ENCODE results near the gene SF3A2.
"Not testable (repeated sequence)": the region's sequence is repeated elsewhere in the genome, so short reads cannot be mapped to it uniquely, and the experiment has no call there.

SF3A2 gene, protein sequence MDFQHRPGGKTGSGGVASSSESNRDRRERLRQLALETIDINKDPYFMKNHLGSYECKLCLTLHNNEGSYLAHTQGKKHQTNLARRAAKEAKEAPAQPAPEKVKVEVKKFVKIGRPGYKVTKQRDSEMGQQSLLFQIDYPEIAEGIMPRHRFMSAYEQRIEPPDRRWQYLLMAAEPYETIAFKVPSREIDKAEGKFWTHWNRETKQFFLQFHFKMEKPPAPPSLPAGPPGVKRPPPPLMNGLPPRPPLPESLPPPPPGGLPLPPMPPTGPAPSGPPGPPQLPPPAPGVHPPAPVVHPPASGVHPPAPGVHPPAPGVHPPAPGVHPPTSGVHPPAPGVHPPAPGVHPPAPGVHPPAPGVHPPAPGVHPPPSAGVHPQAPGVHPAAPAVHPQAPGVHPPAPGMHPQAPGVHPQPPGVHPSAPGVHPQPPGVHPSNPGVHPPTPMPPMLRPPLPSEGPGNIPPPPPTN

DNA sequence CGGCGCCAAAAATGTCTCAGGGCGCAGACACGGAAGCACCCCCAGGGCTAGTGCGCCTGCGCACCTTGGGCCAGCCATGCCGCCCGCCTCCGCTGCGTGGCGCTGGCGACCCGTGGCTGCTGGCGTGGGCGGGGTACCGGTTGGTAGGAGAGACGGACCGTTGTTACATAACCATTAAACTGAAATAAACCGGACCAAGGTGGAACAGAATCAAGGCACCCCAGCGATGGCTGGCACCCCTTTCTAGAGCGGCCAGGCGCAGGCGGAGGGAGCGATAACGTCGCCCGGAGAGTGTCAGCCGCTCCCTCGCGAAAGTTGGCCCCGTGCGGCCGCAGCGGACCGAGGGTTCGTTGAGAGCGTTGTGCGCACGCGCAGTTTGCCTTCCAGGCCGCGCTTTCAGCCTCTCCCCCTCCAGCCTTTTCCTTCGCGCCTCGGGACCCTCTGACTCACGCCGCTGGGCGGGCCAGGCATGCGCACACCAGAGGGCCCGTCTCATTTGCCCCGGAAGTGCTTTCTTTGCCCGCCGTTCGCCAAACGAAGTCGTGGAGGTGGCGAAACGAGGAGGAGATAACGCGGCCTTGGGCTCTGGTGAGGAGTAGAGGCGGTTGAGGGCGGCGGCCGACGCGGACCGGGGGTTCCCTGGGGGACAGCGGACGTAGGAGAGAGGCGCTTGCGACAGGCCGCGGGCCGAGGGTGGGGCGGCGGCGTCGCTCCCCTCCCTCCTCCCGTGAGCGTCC lies at the start of gene SF3A2, which contains the start of gene PLEKHJ1:
Gene SF3A2, plus strand, starts transcription at position 511 of the 737 bp plus-strand sequence. CDS start 6,595 bp downstream, outside the sequence.
Gene PLEKHJ1, minus strand, starts transcription at position 16 of the 737 bp plus-strand sequence. CDS start 81 bp downstream, outside the sequence.
- peak; percentile 98 for DNase-seq

DNA sequence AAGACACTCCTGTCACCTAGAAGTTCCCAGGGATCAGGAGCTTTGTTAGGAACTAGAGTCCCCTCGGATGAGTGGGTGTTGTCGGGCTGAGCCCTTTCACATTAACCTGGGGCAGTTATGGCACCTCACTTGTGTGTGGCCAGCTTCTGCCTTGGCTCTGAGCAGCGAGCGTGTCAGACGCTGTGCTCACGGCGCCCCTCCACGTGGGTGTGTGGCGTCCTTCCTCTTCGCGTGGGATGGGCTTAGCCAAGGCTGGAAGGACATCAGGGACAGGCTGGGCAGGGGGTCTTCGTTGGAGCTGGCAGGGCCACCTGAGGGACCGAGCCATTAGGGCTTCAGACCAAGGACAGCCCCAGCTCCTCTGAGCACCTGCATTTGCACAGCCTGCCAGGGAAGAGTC lies 49.5 kb upstream of the SF3A2 start:
- DNase-seq = no peak

DNA sequence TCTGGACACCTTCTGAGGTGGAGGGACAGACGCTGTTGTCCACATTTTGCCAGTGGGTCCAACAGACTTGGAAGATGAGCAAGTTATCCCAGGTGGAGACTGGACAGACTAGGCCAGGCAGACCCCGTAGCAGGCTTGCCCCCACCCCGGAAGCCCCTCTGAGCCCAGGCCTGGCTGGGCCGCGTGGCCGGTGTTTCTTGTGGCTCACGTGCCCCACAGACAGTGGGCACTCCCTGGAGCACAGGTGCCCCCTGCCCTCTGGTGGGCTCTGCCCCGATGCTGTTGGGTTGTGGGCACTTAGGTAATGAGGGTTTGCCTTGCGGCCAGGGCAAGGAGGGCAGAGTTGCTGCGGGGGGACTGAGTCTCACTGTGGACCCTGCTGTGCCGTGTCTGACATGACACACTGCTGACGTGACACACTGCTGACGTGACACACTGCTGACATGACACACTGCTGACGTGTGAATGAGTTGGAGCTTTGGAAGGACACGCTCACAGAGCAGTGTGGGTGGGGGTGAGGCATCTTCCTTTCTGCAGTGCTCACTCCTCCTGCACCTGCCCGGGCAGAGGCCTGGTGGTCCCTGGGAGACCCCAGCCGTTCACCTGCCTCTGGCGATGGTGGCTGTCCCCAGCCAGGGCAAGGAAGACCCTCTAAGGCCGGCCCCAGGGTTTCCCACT lies 47.8 kb upstream of the SF3A2 start:
- DNase-seq = no peak

DNA sequence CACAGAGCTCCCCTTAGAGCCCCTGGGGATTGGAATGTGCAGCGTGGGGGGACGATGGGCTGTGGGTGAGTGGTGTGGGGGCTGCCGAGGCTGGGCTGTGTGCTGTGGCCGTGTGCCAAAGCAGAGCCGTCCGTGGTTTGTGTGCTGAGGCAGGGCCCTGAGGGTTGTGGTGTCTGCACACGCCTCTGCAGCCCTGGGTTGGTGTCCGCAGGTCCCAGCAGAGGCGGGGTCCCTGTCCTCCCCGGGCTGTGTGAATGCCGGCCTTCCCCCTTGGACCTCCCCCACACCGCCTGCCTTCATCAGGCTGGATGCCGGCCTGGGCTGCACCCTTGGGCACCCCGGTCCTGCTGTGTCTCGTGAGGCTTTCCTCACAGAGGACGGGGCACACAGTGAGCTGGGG lies 46.7 kb upstream of the SF3A2 start:
- DNase-seq = no peak

DNA sequence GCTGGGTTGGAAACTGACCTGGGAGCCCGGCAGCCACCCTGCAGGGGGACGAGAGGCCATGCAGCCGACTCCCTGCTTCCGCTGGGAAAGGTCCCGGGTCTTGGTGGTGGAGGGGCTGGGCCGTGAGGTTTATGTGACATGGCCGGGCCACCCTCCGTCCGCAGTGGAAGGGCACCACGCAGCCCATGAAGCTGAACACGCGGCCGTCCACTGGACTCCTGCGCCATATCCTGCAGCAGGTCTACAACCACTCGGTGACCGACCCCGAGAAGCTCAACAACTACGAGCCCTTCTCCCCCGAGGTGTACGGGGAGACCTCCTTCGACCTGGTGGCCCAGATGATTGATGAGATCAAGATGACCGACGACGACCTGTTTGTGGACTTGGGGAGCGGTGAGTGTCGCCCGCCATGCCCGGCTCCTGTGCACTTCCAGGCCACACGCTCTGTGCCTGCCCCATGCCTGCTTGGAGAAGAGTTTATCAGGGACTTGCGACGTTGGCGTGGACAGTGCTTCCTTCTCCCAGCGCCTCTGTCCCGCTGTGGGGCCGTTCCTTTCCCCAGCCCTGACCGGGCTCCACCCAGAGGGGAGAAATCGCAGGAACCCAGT lies 45.7 kb upstream of the SF3A2 start:
- no peak for DNase-seq

DNA sequence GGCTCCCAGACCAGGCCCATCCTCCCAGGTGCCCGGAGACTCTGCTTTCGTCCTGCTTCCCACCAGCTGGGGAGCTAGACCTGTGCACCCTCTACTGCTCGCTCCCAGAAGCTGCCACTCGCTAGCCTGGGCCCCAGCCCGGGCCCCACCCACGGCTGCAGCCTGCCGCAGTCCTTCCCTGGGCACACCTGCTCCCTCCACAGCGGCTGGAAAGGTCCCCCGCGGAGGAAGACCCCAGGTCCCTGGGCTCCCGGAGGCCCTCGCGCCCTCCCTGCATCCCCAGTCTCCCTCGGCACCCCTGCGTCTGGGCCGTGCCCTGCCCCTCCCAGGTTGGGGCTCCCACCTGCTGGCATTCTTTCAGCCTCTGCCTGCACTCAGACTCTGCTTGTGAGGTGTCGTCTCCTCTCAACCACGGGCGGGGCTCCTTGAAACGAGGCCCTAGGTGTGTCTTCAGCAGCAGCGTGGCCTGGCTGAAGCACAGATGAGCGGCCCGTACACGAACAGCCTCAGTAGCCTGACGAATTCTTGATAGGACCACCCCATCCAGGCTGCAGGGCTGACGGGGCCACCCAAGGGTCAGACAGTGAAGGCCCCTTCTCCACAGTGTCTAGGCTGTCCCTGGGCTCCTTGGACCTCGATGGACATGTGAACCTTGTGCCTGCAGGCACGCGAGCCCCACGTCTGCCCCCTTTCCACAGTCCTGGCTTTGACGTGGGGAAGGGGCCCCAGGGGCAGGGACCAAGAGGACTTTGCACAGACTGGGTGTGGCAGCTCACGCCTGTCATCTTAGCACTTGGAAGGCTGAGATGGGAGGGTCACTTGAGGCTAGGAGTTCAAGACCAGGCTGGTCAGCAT lies 44.9 kb upstream of the SF3A2 start:
- DNase-seq = no peak

DNA sequence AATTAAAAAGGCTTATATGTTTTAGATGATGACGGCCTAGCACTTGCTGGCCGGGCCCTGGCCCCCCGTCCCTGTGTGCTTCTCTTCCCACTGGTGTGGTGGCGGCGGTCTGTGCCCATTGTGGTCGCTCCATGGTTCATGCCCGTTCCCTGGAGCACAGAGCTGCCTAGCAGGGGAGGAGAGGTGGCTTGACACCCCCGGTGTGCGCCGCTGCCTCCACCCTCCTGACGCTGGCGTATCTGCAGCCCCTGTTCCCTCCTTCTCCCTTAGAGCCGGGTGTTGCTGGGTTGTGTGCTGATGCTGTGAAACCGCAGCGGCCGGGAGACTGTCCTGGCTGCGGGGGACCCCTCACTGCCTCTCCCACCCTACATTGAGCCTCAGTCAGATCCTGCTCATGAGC lies 43.8 kb upstream of the SF3A2 start:
- no peak for DNase-seq

DNA sequence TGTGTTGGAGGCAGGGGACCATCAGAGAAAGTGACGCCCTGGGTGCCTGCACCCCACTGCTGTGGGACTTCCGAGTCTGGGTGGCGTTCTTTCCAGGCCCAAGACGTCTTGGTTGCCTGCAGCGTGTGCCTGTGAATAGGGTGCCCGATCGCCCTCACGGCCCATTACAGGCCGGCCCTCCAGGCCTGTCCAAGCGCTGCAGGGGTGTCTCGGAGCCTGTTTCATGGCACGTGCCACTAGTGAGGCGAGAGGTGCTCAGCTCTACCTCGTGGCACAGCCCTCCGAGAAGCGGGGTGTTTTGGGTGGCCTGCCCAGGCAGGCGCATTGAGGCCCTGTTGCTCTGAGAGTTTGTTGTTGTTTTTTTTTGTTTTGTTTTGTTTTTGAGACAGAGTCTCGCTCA lies 42.8 kb upstream of the SF3A2 start:
- no peak for DNase-seq

DNA sequence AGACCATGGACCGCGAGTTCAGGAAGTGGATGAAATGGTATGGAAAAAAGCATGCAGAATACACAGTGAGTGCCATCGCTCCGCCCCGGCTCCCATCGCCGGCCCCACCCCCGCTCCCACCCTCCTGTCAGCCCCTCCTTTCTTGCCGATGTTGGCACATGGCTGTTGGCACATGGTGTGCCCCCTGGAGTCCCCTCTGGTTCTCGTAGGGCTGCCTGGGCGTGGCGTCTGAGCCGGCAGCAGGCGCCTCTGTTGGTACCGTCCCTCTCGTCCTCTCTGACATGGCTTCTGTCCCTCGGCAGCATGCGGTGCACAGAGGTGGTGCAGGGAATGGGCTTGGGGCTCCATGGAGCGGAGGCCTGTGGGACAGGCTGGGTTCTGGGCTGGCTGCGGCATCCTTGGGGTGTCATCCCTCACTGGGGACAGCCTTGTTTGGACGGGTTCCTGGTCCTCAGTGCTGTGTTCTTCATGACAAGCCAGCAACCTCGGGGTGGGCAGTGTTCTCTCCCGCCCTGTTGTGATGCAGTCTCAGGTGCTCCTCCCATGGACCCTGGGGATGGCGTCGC lies 42.0 kb upstream of the SF3A2 start:
- no peak for DNase-seq

DNA sequence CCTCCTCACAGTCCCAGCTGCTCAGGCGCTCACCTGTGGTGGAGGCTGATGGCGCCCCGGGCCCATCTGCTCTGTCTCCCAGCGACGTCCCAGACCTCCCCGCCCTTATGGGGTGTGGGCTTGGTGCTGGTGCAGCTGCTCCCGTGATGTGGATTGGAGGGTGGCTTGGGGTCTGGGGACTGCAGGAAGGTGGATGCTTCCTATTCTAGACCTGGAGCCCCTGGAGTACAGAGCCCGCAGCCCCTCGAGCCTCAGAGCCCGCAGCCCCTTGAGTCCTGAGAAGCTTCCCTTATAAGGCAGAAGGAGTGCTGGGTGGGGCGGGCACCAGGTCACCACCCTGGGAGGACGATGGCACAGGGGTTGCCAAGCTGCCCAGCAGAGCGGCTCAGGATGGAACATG lies 41.3 kb upstream of the SF3A2 start:
- no peak for DNase-seq

DNA sequence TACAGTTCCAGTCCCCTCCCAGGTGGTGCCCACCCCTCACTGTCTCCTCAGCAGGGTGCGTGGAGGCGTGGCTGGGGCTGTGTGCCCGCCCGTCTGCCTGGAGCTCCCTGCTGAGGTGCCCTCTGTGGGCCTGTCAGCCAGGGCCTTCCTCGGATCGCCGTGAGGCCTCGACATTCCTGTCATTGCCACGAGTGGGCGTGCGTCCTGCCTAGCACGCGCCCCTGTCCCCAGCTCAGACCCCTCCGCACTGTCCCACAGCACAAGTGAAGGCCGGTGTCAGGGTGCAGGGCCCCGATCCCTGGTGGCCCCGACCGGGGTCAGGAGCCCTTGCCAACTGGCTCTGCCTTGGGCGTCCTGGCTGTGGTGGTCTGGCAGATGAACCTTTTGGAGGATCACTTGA lies 40.7 kb upstream of the SF3A2 start:
- no peak for DNase-seq

DNA sequence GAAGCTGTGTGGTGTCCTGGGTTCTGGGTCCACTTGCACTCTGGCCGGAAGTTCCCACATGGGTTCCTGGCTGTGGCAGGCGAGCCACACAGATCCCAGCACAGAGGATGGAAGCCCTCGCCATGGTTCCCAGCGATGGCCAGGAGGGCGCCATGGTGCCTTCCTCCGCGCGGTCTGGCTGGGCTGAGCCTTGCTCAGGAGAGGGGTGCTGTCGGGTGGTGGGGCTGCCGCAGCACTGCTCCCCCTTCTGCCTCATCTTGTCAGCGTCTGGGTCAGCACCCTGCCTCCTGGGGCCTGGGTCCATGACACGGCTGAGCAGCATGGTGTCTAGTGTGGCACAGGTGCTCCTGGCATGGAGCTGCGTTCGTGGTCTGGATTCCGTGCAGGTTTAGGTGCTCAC lies 39.4 kb upstream of the SF3A2 start:
- no peak for DNase-seq

DNA sequence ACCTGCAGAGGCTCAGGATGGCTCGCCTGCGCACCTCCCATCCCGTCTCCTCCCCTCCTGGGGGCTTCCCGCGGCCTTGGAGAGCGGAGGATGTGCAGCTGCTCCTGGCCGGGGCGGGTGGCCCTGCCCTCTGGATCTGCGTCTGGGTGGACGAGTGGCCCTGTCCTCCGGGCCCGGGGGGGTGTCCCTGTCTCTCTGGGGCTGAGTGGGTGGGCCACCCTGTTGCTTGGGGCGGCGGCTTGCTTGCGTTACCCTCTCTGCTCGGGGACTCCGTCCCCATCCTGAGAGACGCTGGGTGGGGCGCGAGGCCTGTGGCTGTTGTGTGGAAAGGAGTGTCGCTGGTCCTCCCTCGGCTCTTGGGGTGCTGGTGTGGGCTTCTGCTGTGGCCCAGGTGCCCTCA lies 38.3 kb upstream of the SF3A2 start:
- no peak for DNase-seq

DNA sequence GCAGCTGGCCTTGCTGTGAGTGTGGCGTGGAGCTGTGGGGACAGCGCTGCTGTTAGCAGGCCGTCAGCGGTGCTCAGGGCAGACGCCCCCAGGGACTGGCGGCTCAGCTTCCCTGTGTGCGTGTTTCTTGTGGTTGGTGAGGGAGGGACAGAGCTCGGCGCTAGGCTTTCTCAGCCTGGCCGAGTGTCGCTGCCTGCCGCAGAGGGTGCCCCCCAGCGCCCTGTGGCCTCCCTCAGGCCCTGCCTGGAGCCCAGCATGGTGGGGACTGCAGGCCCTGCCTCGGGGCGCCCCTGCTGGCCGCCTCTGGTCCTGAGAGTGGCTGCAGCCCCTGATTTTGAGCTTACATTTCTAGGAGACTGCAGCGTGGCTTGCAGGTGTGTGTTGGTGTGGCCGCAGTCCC lies 37.4 kb upstream of the SF3A2 start:
- DNase-seq = no peak

DNA sequence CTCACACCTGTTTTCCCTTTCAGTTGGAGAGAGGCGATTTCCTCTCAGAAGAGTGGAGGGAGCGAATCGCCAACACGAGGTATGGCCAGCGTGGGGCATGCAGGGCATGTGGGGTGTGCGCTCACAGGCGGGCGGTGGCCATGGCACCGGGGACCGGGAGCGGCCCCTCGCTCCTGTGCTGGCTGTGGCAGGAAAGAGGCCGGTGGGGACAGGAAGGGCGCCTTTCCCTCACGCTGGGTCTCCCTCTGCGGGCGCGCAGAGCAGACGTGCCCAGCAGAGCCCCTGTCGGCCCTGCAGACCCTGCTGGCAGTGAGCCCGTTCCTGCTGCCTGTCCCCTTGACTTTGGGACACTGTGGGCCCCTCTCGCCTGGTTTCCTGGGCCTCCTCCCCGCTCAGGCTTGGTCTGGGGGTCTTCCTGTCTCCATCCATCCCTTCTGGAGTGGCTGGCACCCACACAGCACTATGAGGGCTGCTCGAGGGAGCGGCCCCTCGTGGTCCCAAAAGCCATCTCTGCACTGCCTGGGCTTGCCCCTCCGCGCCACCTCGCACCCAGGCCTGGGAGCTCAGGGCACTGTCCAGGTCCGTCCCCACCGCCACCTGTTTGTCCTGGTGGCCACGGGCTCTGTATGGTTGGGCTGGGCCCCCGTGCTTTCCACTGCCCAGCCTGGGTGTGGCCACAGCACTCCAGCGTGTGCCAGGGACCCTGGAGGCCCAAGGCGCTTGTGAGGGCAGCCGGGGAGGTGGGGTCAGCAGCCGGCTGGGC lies 36.6 kb upstream of the SF3A2 start:
- no peak for DNase-seq

DNA sequence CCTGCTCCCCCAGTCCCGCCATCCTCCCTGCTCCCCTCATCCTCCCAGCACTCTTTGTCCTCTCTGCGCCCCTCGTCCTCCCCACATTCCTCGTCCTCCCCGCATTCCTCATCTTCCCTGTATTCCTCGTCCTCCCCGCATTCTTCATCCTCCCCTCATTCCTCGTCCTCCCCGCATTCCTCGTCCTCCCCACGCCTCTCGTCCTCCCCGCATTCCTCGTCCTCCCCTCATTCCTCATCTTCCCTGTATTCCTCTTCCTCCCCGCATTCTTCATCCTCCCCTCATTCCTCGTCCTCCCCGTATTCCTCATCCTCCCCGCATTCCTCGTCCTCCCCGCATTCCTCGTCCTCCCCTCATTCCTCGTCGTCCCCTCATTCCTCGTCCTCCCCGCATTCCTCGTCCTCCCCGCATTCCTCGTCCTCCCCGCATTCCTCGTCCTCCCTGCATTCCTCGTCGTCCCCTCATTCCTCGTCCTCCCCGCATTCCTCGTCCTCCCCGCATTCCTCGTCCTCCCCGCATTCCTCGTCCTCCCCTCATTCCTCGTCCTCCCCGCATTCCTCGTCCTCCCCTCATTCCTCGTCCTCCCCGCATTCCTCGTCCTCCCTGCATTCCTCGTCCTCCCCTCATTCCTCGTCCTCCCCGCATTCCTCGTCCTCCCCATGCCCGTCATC lies 35.9 kb upstream of the SF3A2 start:
- DNase-seq = not testable (repeated sequence)

DNA sequence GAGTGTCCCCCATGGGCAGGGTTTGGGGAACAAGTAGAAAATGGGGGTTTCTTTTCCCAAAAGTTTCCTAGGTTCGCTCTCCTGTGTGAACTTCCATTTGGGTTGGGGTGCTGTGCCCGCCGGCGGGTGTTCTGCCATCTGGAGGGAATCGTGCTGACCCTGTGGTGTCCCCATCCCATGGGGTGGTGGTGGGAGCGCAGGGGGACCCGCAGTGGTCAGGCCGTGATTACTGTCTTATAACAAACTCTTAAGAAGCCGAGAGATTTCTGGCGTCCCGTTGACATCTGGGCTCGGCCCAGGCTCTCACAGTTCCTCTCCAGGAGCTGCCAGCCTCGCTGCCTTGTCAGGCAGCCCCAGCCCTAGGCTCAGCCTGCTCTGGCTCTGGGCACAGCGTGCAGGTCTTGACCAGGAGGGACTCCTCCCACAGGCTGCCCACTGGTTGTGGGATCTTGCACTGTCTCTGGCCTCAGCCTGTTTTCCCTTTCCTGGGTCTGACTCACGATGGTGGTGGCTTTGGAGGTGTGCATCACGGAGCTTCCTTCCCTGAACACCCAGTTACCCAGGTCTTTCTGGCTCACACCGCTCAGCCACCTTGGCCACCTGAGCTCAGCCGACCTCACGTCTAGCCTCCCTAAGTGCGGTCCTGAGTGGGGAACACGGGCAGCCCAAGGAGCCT lies 35.0 kb upstream of the SF3A2 start:
- no peak for DNase-seq

DNA sequence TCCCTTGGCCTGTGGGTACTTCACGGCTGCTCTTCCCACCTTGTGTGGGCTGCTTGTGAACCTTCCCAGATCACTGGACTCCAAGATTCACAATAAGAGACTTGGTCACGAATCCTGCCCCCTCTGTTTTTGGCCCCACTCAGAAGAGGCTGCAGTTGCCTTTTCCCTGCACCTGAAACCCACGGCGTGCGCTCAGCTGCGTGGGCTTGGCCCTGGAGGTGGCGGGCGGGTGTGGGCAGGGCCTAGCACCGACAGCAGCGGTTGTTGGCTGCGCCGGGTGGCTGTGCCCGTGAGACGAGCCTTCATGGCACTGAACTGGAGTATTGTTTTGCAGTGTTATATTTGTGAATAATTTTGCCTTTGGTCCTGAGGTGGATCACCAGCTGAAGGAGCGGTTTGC lies 34.3 kb upstream of the SF3A2 start:
- DNase-seq = no peak

DNA sequence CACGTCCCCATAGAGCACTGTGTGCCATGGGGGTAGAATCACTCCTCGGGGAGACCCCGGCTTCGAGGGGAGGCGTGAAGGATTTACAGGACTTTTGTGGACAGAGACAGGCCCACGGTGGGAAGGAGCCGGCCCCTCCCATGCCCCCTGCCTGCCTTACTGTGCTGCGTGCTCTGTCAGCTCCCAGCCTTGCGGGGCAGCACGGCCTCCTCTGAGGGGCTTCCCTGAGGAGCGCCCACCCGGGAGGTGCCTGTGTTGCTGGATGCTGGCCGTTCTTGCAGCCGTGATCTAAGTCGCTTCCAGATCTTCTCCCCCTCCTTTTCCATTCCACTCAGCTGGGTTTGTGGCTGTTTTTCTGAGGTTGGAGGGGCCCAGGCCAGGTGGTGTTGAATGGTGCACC lies 29.6 kb upstream of the SF3A2 start:
- no peak for DNase-seq

Data from NCI-H345 (cell line).